Neuronal stem cell (in vitro differentiated cells): ENCODE results near the gene INSC.

Experiments
- DNase-seq: peaks from one replicate; pipeline ENCODE4 v3.0.0-alpha.2; 2013; ENCODE audit warnings: low spot score
- H2AFZ ChIP-seq: one replicate; pipeline ENCODE4 v1.6.1; 2013; ENCODE audit warnings: mild to moderate bottlenecking, low read length, inconsistent platforms
- H2AK5ac ChIP-seq: 2 replicates; pipeline ENCODE4 v1.6.1; 2013; ENCODE audit warnings: low read depth, mild to moderate bottlenecking, inconsistent platforms, low read length, moderate library complexity, mixed read lengths
- H2BK120ac ChIP-seq: 2 replicates; pipeline ENCODE4 v1.6.1; 2013; ENCODE audit warnings: low read depth, mild to moderate bottlenecking, inconsistent platforms, low read length, moderate library complexity, mixed read lengths
- H2BK12ac ChIP-seq: one replicate; pipeline ENCODE4 v1.6.1; 2013; ENCODE audit warnings: low read length, inconsistent platforms
- H2BK15ac ChIP-seq: 2 replicates; pipeline ENCODE4 v1.6.1; 2013; ENCODE audit warnings: mild to moderate bottlenecking, low read length, inconsistent platforms, mixed read lengths
- H2BK5ac ChIP-seq: one replicate; pipeline ENCODE4 v1.6.1; 2013; ENCODE audit warnings: inconsistent platforms, mild to moderate bottlenecking, low read length, moderate library complexity
- H3K14ac ChIP-seq: one replicate; pipeline ENCODE4 v1.6.1; 2013; ENCODE audit warnings: low read length, inconsistent platforms
- H3K18ac ChIP-seq: 2 replicates; pipeline ENCODE4 v1.6.1; 2013; ENCODE audit warnings: low read length, inconsistent platforms
- H3K23ac ChIP-seq: 2 replicates; pipeline ENCODE4 v1.6.1; 2013; ENCODE audit warnings: low read depth, mild to moderate bottlenecking, mixed read lengths, low read length, inconsistent platforms; ENCODE audit not compliant: poor library complexity
- H3K27ac ChIP-seq: replicated peaks from 3 replicates; pipeline ENCODE4 v1.5.1; 2013; ENCODE audit warnings: low read length, inconsistent platforms
- H3K27me3 ChIP-seq, 3 experiments: 2 replicates each; pipeline ENCODE4 v1.6.1; 2013; ENCODE audit warnings: low read length in 3 of 3, mild to moderate bottlenecking in 2 of 3, inconsistent platforms in 1 of 3, low read depth in 1 of 3, mixed read lengths in 1 of 3, moderate library complexity in 1 of 3; ENCODE audit not compliant: control insufficient read depth in 3 of 3, insufficient read depth in 3 of 3
- H3K36me3 ChIP-seq, 2 donors: replicated peaks in 1 of 2; 2 replicates each; pipeline ENCODE4 v1.6.1; 2013; ENCODE audit warnings: low read length in 2 of 2; ENCODE audit not compliant: control insufficient read depth in 2 of 2, insufficient read depth in 2 of 2
- H3K4ac ChIP-seq: 2 replicates; pipeline ENCODE4 v1.6.1; 2013; ENCODE audit warnings: inconsistent platforms, mild to moderate bottlenecking, low read length, moderate library complexity
- H3K4me1 ChIP-seq, 2 donors: 1 replicate in 1 of 2; 2 replicates in 1 of 2; pipeline ENCODE4 v1.6.1; 2013; ENCODE audit warnings: low read length in 2 of 2, low read depth in 1 of 2; ENCODE audit not compliant: control insufficient read depth in 2 of 2, insufficient read depth in 1 of 2
- H3K4me2 ChIP-seq: one replicate; pipeline ENCODE4 v1.6.1; 2013; ENCODE audit warnings: mild to moderate bottlenecking, low read length, inconsistent platforms; ENCODE audit not compliant: insufficient read depth, poor library complexity, severe bottlenecking
- H3K4me3 ChIP-seq, 2 donors: 2 replicates each; pipeline ENCODE4 v1.5.1; 2013; ENCODE audit warnings: low read length in 2 of 2, mild to moderate bottlenecking in 2 of 2, inconsistent platforms in 1 of 2, moderate library complexity in 1 of 2
- H3K79me1 ChIP-seq: one replicate; pipeline ENCODE4 v1.6.1; 2013; ENCODE audit warnings: low read depth, mild to moderate bottlenecking, inconsistent platforms, low read length, moderate library complexity
- H3K9ac ChIP-seq: one replicate; pipeline ENCODE4 v1.6.1; 2013; ENCODE audit warnings: mild to moderate bottlenecking, low read depth, low read length, inconsistent platforms; ENCODE audit not compliant: poor library complexity
- H3K9me3 ChIP-seq, 2 donors: replicated peaks in 1 of 2; 2 replicates each; pipeline versions ENCODE3 to v1.6.1; 2013; ENCODE audit warnings: low read length in 2 of 2, mild to moderate bottlenecking in 2 of 2, inconsistent platforms in 1 of 2, low read depth in 1 of 2, mixed read lengths in 1 of 2, moderate library complexity in 1 of 2; ENCODE audit not compliant: control insufficient read depth in 2 of 2, insufficient read depth in 1 of 2
- H4K8ac ChIP-seq: one replicate; pipeline ENCODE4 v1.6.1; 2013; ENCODE audit warnings: low read depth, mild to moderate bottlenecking, inconsistent platforms, low read length, moderate library complexity
- H4K91ac ChIP-seq: one replicate; pipeline ENCODE4 v1.6.1; 2013; ENCODE audit warnings: low read length, low read depth, mild to moderate bottlenecking, inconsistent platforms; ENCODE audit not compliant: poor library complexity
- WGBS, 2 donors: extraction: QIAGEN DNeasy Blood & Tissue Kit; methylation state at CpG; one replicate each; pipeline ENCODE4 v1.1.7; 2013; ENCODE audit warnings: missing lambda C conversion rate in 2 of 2, mixed read lengths in 1 of 2; ENCODE audit not compliant: insufficient read length in 2 of 2, insufficient replicate concordance in 1 of 2; ENCODE audit errors: extremely low coverage in 2 of 2; 5-methylcytosine and 5-hydroxymethylcytosine counted together

The INSC gene

DNA sequence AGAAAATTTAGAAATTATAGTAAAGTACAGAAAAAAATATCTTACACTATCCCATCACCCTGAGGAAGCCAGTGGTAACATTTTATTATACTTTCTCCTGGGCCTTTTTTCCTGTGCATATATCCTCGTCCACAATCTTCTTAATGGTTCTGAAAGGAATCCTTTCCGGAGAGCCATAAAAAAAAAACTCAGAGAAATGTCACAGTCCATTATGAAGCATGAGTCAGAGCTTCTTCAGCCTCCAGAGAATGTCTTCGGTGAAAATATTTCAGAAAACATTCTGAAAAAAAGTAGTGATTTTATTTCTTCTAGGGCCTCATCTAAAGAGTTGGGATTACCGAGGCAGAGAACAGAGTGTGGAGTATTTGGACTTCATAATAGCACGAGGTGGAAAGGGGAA is 163.4 kb downstream of the INSC start:
- Histone ChIP-seq H4K8ac (no peak overlapping the region), H3K23ac (no peak overlapping the region), H3K36me3 (no peaks in the 10 kb centered on the region), H3K9ac (no peak overlapping the region), H3K4me3 (no peak overlapping the region), H3K4me2 (no peak overlapping the region), H2BK5ac (no peak overlapping the region), H3K14ac (no peak overlapping the region), H2AK5ac (no peak overlapping the region), H2AFZ (no peak overlapping the region), H4K91ac (no peak overlapping the region), H3K9me3 (no peaks in the 10 kb centered on the region), H2BK12ac (no peak overlapping the region), H2BK15ac (no peak overlapping the region), H3K18ac (no peak overlapping the region), H3K4me1 (peaks cover 0 to 15% of the 10 kb centered on the region in 2 donors), H3K27ac (no peak overlapping the region), H3K27me3 (no peaks in the 10 kb centered on the region), H3K79me1 (no peaks in the 10 kb centered on the region), H3K4ac (no peak overlapping the region), H2BK120ac (no peak overlapping the region)
- no CpG with 5 or more reads among the region's 5 CpGs for WGBS, 2 donors
- no peak for DNase-seq

DNA sequence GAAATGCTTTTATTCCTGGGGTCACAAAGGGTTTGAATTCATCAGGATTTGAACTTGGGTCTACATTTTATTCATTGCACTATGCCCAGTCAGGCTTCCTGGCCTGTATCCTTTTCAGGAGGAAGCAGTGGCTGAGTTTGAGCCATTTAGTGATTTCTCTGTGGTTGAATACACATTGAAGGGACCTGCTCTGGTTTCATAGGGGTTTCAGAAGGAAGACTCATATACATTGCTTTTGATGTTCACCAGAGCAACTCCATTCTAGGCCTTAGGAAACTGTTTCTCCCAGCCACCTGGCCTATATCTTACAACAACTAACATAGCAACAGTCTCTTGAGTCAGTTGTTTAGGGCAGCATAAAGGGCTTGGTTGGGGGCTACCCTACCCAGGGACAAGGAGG is 165.7 kb downstream of the INSC start:
- no peaks in the 10 kb centered on the region for H3K9me3 ChIP-seq
- no peak overlapping the region for H3K23ac ChIP-seq
- no peak overlapping the region for H3K14ac ChIP-seq
- H3K4ac ChIP-seq: no peak overlapping the region
- no peak overlapping the region for H3K18ac ChIP-seq
- no peaks in the 10 kb centered on the region for H3K27me3 ChIP-seq
- H3K79me1 ChIP-seq: no peaks in the 10 kb centered on the region
- DNase-seq: no peak
- no peak overlapping the region for H2BK120ac ChIP-seq
- no peak overlapping the region for H2BK15ac ChIP-seq
- H2AFZ ChIP-seq: no peak overlapping the region
- no peaks in the 10 kb centered on the region for H3K36me3 ChIP-seq
- H3K27ac ChIP-seq: no peak overlapping the region
- H2BK5ac ChIP-seq: no peak overlapping the region
- no peak overlapping the region for H4K91ac ChIP-seq
- H3K4me2 ChIP-seq: no peak overlapping the region
- H2AK5ac ChIP-seq: no peak overlapping the region
- H3K9ac ChIP-seq: no peak overlapping the region
- H4K8ac ChIP-seq: no peak overlapping the region
- no peak overlapping the region for H2BK12ac ChIP-seq
- no peak overlapping the region for H3K4me3 ChIP-seq
- peaks cover 0 to 5% of the 10 kb centered on the region in 2 donors for H3K4me1 ChIP-seq

DNA sequence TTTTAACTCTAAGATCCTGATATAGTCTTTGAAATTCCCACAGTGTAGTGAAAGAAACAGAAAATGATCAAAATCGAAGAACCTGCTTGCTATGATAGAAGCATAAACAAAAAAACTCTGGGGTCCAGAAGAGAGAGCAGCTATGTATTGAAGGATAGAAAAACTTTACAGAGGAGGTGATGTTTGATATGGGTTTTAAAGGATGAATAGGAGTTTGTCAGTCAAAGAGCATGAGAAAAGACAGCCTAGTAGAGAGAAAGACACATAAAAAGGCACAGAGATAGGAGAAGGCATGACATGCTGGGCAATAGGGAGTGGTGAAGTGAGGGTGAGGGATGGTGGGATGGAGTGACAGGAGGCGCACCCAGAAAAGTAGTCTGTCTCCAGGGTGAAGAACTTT is 168.0 kb downstream of the INSC start:
- Histone ChIP-seq H3K9ac (no peak overlapping the region), H3K4me1 (no peaks in the 10 kb centered on the region), H3K23ac (no peak overlapping the region), H2BK12ac (no peak overlapping the region), H4K91ac (no peak overlapping the region), H3K18ac (no peak overlapping the region), H2BK15ac (no peak overlapping the region), H3K14ac (no peak overlapping the region), H2AFZ (no peak overlapping the region), H3K79me1 (no peaks in the 10 kb centered on the region), H2AK5ac (no peak overlapping the region), H3K27me3 (no peaks in the 10 kb centered on the region), H3K4me2 (no peak overlapping the region), H3K36me3 (no peaks in the 10 kb centered on the region), H2BK120ac (no peak overlapping the region), H3K4ac (no peak overlapping the region), H3K27ac (no peak overlapping the region), H3K9me3 (no peaks in the 10 kb centered on the region), H3K4me3 (no peak overlapping the region), H4K8ac (no peak overlapping the region), H2BK5ac (no peak overlapping the region)
- no peak for DNase-seq
- WGBS, 2 donors: no CpG with 5 or more reads among the region's 2 CpGs

DNA sequence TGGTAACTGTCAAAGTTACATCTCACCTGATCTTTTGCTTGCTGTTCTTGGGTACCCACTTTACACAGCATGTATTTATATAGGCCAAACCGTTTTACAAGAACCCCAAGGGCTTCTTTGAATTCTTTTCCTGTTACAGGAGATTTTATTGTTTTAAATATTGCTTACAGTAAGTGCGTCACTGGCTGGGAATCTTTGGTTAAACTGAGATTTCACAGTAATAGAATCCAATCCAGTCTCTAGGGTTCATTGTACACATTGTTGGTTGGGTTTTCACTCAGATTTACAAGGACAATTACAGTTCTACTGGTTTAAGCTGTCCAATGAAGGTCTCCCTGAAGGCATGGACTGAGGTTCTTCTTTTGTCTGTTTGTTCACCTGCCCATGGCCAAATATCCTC is 171.7 kb downstream of the INSC start:
- Histone ChIP-seq H3K4me3 (no peak overlapping the region), H3K9ac (no peak overlapping the region), H3K27ac (no peak overlapping the region), H3K4me1 (peaks cover 0 to 4% of the 10 kb centered on the region in 2 donors), H4K8ac (no peak overlapping the region), H3K36me3 (no peaks in the 10 kb centered on the region), H3K79me1 (no peaks in the 10 kb centered on the region), H3K18ac (no peak overlapping the region), H2AK5ac (no peak overlapping the region), H2BK15ac (no peak overlapping the region), H4K91ac (no peak overlapping the region), H3K4me2 (no peak overlapping the region), H2BK120ac (no peak overlapping the region), H3K23ac (no peak overlapping the region), H2AFZ (no peak overlapping the region), H3K27me3 (no peaks in the 10 kb centered on the region), H2BK5ac (no peak overlapping the region), H2BK12ac (no peak overlapping the region), H3K14ac (no peak overlapping the region), H3K9me3 (no peaks in the 10 kb centered on the region), H3K4ac (no peak overlapping the region)
- WGBS, 2 donors: no CpG with 5 or more reads among the region's 2 CpGs
- DNase-seq: no peak
